Cerebellar nuclear complex (tissue), 1 donor: ENCODE measurements around the gene SPINT2.

Experiments used
- DNase-seq, 2 experiments: peaks; one replicate each; lab custom pipeline; 2025; lab: John Stamatoyannopoulos, UW

SPINT2 gene

DNA sequence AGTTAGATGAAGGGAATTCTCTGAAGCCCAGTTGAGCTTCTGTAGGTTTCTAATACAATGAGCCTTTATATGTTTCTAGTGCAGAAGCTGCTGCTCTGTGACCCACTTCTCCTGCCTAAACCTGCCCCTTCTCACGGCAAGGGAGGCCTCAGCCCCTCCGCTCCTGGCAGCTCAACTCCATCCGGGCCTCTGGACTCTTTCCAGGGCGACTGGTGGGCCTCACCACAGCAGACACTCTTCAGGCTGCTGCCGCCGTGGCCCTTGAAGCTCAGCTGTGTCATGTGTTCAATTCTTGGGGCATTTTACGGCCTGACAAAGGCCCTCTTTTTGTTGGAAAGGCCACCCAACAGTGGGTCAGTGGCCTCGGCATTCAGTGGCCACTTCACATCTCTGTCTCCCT, 29.7 kb downstream of the SPINT2 start:
- no peak for DNase-seq

DNA sequence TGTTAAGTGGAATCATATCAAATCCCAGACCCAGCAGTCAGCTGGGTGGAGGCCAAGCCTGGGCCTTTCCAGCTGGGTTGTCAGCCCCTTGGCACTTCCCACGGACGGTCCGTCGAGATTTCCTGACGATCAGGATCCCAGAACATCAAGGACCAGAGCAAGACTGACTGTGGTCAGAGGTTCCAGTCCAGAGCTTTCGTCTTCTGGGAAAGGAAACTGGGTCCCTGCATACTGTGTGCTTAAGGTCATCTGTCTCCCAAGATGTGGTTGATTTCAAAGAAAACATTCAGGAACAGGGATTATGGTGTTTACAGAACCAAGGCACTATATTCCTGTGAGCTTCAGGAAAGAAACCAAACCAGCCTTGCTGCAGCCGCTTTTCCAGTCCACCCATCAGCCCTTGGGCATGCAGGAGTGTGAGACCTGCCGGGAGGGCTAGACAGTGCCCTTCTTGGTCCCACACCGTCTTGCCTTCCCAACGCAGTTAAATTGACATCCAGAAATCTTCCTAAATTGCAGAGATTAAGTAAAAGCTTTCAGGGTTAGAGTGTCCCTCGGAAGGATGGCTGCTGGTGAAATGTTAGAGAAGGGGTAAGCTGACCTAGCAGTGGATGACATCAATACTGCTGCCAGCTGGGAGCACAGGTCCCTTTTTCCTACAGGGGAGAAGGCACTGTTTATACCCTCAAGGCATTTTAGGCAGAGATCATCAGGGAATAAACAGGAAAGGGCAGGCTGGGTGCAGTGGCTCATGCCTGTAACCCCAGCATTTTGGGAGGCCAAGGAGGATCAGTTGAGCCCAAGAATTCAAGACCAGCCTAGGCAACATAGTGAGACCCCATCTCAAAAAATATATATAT, 34.7 kb downstream of the SPINT2 start:
- no peak for DNase-seq

DNA sequence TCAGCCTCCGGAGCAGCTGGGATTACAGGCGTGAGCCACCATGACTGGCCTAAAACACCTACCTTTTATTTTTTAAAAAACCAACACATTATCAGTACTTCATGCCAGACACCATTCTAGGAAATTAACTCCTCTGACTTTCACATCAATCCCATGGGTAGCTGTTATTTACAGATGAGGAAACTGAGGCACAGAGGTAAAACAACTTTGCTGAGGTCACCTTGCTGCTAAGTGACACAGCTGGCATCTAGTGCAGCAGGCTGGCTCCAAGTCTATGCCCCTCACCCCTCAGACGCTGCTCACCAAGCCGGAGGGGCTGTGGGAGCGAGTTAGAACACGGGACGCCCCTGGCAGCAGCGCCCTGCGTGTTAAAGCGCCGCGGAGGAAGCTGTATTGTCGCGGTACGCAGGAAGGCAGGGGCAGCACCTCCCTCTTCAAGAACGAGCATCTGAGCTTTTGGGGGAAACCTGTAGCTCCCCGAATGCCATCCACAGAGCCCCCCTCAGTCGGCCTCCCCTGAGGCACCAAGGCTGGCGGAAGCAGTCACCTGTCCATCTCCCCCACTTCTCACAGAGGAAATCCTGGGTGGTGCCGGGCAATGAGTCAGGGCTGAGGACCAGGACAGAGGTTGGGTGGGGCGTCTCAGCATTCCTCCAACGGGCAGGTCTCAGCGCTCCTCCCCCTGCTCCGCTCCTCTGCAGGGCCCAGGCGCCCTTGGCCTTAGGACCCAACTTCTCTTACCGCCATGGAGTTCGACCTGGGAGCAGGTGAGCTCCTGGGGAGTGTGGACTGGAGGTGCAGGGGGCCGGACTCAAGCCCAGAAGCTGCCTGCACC, 39.4 kb downstream of the SPINT2 start, which contains the start of gene C19orf33:
Gene C19orf33, plus strand, starts transcription at position 735 of the 835 bp plus-strand sequence. Its CDS starts 11 bp downstream, at position 746.
- no peak for DNase-seq

DNA sequence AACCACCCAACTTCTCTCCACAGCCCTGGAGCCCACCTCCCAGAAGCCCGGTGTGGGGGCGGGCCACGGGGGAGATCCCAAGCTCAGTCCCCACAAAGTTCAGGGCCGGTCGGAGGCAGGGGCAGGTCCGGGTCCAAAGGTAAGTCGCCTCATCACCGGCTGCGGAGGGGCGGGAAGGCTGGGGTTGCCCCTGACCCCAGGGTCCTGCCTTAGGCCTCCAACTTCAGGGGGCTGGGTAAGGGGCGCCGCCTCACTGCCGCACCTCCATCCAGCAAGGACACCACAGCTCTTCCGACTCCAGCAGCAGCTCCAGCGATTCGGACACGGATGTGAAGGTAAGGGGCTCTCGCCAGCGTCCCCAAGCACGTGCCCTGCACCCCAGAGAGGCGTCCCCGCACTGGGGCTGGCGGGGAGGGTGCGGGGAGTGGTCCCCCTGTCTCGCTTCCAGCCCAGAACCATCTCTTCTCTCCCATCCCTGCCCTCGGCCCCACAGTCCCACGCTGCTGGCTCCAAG, 40.0 kb downstream of the SPINT2 start:
- DNase-seq, result no peak

DNA sequence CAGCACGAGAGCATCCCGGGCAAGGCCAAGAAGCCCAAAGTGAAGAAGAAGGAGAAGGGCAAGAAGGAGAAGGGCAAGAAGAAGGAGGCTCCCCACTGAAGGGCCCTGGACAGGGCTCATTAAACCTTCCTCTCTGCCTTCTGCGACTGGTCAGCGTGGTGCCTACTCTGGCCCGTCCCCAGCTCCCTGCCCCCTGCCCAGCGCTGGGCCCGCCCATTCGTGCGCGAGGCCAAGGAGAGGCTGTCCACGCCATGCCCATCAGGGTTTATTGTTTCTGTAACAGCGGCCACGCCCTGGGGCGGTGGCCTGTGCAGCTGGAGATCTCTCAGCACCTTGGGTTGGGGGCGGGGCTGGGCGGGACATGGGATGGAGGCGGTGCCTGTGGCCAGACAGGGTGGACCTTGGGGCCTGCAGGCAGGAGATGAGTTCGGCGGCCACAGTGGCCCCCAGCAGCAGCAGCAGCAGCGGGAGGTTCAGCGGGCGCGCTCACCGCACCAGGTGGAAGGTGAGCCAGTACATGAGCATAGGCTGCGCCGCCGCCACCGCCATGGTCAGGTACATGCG, 40.6 kb downstream of the SPINT2 start:
- no peak for DNase-seq

DNA sequence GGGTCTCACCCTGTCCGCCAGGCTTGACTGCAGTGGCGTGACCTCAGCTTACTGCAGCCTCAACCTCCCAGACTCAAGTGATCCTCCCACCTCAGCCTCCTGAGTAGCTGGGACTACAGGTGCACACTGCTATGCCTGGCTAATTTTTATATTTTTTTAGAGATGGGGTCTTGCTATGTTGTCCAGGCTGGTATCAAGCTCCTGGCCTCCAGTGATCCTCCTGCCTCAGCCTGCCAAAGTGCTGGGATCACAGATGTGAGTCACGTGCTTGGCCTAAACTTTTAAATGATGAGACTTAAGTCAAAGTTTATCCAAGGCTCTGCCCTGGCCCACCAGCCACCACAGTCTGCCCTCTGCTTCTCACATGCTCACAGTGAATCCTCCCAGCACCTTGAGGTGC, 41.9 kb downstream of the SPINT2 start:
- DNase-seq, result no peak

DNA sequence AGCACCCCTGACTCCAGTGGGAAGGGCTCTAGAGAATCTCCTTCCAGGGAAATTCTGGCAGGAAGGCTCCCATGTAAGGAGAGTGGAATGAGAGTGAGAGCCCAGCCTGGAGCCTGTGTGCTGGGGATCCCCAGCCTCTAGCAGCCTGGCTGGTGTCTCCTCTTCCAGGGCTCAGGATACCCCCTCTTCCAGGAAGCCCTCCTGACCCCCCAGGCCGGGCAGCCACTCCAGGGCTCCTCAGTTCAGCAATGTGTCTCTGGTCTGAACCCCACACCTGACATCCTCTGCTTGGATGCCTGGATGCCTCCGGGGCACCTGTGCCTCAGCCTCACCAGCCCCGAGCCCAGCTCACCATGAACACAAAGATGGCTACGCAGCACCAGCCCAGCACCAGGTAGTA, 42.7 kb downstream of the SPINT2 start:
- no peak for DNase-seq

DNA sequence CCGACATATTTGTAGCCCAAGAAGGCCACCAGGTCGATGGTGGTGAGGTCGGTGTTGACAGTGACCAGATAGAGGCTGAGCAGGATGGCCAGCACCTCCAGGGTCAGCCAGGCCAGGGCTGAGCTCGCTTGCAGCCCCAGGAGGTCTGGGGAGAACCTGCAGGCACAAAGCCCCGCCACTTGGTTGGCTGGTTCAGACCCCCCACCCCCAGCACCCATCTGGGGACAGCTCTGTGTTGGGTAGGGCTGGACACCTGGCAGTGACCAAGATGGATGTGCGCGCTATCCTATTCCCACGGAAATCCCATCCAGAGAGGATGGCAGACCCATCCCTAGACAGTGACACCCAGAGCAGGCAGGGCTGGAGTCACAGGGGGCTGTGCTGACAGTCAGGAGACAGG, 43.2 kb downstream of the SPINT2 start:
- DNase-seq, result no peak

DNA sequence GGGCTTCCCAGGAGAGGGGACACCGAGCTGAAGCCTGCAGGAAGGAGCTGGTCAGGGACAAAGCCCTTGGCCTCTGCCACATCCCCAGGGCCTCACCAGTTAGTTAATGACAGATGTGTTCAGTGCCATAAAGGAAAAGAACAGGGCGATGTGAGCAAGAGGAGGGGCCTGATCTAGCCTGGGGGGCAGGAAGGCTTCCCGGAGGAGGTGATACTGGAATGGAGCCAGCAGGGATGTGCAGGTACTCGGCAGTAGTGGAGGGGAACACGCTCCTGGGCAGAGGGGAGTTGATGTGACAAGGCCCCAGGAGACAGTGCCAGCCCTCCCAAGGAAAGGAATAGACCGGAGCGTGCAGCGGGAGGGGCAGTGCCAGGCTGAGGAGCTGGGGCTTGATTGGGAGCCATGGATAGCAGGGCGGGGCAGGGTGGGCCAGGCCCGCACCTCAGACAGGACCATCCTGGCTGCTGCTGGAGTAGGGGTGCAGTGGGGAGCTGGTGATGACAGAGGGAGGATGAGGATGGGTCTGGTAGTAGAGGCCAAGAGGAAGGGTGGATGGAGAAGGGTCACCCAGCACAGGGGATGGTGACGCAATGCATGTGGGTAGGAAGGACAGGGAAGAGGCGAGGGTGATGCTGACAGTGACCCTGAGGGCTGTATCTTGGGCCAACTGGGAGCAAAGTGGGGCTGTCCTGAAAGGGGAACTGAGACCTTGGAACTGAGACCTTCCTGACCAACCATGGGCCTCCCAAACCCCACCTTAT, 43.8 kb downstream of the SPINT2 start:
- DNase-seq, result no peak

DNA sequence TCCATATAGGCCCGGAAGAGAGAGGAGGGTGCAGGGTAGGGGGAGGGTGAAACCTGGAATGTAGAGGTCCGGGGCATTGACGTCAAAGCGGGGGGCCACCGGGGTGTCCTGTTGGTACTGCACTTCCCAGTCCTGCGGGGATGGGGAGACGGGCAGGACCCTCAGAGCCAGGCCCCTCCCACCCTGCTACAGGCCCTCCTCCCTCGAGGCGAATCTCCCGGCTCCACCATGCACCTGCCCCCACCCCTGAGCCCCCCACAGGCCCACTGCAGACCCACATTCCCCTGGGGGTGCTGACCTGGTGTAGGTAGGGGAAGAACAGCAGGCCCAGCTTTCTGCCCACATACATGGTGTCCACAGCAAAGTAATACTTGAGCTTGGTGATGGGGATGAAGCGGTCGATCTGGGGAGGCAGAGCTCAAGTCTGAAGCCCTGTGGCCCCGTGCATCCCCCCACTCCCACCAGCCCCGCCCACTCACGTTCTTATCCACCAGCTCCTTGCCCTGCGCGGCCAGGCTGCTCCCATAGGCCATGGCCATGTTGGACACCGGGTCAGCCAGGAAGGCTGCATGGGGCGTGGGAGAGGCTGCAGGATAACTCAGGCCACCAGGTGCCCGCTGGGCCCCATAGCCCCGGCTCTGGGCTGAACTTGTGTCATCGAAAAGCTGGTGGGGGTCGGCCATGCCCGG, 44.7 kb downstream of the SPINT2 start:
- no peak for DNase-seq

DNA sequence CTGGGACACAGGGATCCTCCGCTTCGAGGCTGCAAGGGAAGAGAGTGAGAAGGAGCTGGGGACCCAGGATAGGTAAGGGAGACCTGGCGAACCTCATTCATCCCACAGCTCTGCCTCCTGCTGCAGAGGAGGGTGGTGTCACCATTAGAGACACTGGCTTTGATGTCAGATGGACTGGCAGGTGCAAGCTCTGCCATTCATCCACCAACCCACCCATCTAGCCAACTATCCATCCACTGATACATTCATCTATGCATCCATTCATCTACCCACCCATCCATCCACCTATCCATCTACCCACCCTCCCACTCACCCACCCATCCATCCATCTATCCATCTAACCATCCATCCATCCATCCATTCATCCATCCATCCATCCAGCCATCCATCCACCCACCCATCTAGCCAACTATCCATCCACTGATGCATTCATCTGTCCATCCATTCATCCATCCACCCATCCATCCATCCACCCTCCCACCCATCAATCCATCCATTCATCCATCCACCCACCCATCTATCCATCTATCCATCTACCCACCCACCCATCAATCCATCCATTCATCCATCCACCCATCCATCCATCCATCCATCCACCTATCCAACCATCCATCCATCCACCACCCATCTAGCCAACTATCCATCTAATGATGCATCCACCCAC, 45.4 kb downstream of the SPINT2 start:
- no peak for DNase-seq

DNA sequence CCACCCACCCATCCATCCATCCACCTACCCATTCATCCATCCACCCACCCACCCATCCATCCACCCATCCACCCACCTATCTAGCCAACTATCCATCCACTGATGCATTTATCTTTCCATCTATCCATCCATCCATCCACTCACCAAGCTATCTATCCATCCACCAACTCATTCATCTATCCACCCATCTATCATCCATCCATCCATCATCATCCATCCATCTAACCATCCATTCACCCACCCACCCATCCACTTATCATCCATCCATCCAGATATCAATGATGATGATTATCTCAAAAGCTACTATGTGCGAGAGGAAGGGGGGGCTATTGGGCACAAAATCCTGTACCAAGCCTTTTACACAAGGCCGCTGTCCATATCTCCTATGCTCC, 45.9 kb downstream of the SPINT2 start:
- DNase-seq, result no peak

DNA sequence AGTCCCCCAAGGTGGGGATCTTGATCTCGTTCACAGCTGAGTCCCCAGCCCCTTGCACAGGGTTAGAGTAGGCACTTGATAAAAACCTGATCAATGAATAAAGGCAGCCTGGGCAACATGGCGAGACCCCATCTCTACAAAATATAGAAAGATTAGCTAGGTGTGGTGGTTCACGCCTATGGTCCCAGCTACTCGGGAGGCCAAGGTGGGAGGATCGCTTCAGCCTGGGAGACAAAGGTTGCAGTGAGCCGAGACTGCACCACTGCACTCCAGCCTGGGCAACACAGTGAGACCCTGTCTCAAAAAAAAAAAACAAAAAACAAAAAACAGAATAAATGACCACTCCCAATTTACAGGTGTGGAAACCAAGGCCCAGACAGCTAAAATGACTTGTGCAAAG, 46.6 kb downstream of the SPINT2 start:
- no peak for DNase-seq

DNA sequence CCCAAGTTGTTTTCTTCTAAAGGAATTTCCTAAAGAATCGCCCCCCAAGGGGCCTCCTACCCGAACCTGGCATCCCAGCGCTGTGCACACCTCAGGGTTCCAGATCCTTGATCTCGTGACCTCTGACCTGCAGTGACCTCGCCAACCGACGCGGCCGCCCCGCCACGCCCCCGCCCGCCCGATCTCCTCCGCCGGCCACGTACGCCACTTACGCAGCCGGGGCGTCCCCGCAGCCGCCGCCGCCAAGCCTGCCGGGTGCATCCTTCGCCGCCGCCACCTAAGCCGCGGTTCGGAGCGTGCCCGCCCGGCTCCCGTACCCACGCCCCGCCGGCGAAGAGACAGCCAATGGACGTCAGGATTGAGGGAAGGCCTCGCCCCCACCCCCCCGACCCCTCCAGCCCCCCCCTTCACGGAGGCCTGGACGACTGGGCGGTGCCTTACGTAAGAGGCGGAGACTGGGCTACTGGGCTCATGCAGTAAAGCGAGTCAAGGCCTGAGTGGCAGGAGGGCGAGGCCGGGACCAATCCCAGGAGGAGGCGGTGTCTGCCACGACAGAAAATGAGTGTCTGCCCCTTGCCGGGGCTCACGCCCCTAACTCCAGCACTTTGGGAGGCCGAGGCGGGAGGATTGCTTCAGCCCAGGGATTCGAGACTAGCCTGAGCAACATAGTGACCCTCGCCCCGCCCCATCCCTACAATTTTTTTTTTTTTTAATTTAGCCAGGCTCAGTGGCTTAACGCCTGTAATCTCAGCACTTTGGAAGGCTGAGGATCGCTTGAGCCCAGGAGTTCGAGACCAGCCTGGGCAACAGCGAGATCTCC, 51.5 kb downstream of the SPINT2 start, which contains the start of gene YIF1B:
Gene YIF1B, minus strand, starts transcription at position 291 of the 820 bp plus-strand sequence. Its CDS starts 30 bp downstream, at position 261.
- peak; percentile 93 to 96 for DNase-seq

DNA sequence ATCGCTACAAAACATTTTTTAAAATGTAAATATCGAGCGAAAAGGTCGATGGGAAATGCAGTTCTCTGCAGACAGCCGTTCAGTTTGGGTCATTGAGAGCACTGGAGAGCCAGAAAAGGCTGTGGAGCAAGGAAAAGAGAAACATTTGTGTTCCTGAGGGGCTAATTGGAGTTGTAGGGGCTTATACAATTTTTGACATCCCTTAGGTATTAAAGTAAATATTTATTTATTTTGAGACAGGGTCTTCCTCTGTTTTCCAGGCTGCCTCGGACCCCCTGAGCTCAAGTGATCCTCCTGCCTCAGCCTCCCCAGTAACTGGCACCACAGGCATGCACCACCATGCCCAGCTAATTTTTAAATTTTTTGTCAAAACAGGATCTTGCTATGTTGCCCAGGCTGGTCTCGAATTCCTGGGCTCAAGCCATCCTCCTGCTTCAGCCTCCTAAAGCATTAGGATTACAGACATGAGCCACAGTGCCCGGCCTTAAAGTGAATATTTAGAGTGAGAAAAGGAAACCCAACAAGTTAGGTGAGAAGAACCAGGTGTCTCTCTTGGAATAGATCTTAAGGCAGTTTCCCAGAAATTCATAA, 52.2 kb downstream of the SPINT2 start:
- DNase-seq, result no peak

DNA sequence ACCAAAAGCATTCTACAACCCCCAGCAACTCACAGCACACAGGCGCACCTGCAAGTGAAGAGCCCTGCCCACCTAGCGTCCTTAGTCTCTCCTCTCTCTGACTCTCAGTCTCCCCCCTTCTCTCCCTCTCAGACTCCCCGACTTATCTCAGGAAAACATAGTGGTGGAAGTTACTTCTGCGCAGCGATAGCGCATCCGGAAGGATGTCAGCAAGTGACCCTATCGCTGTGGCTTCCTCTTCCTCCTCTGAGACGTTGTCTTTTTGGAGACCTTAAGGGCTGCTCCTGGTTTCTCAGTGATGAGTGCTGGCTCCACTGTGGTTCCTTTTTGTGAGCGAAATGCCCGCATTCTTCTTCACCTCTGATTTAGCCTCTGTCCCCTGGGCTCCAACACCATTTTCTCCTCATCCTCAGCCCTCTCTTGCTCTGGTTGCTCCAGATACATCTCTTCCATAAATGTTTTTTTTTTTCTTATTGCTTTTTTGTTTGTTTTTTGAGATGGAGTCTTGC, 52.8 kb downstream of the SPINT2 start:
- no peak for DNase-seq

DNA sequence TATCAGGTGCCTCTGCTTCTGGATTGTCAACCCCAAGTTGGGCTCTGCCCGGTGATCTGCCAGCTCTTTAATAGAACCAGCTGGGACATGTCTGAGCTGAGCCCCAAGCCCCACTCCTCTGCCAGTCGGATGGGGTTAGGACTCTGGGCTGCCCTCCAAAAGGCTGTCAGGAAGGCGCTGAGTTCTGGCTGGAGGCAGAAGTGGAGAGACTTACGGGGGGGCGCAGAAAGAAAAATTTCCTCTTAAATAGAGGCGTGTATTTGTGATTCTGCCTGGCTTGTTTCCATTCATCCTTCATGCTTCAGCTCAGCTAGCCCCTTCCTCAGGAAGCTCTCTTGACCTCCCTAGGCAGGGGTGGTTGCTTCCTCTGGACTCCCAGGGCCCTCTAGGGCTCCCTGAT, 54.3 kb downstream of the SPINT2 start:
- no peak for DNase-seq

DNA sequence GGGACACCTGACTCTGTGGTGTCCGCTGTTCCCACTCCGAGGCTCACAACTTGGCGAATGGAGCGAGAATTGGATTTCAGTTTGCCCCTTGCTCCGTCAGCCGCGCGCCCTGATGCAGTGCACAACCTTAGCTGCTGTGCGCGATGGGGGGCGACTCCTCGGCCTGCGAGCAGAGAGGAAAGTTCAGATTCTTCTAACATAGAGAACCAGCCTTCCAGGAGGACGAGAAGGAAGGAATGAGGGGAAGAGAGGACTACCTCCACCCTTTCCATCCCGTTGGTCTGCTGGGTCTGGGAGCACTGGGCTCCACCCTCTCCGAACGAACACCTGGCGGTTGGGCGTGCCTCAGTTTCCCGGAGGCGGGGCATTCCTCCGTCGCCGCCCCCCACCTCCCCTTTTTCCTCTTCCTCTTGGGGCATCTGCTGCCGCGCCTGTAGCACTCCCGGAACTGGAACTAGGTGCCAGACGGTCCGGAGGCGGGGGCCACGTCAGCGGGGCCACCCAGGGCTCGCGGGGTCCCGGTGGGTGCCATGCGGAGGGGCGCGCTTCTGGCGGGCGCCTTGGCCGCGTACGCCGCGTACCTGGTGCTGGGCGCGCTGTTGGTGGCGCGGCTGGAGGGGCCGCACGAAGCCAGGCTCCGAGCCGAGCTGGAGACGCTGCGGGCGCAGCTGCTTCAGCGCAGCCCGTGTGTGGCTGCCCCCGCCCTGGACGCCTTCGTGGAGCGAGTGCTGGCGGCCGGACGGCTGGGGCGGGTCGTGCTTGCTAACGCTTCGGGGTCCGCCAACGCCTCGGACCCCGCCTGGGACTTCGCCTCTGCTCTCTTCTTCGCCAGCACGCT, 55.3 kb downstream of the SPINT2 start, which contains the start of gene KCNK6:
Gene KCNK6, plus strand, starts transcription at position 425 of the 838 bp plus-strand sequence. Its CDS starts 106 bp downstream, at position 531.
- DNase-seq, result no peak
